Measurements from ENCODE around the gene LINC01488. TPM values are rescaled to one million over a fixed set of nuclear protein-coding genes. Genes with fewer than 3 reads are reported as not detected.

Gene LINC01488
- total RNA-seq, 1 experiment from 2014 or later = not detected

DNA sequence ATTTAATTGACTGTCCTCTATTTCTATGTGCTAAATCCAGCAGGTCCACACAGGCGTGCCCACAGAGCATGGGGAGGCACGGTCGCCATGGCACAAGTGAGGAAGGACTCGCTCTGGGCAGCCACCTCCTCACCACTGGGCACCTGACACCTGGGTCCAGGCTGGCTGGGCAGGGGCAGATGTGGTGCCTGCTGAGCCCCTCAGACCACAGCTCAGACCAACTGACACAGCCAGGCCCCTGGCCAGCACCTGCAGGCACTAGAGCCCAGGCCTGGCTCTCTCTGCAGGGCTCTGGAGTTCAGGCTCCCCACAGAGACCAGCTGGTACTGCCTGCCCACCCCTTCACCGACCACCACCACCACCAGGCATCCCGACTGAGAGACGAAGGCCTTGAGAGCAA, 27.9 kb downstream of the LINC01488 start:
- H3K36me3 ChIP-seq (ENCODE audit: low read depth) = no peaks in the 10 kb centered on the region
- ChIA-PET CTCF (no interaction called here), POLR2A (ENCODE audit: unreplicated experiment) (no interaction called here)
- no peak overlapping the region for H3K4me3 ChIP-seq
- peaks cover 6% of the 10 kb centered on the region; the same call in 1 of the 2 replicates for H3K27me3 ChIP-seq (ENCODE audit: insufficient read depth, low read depth)
- peaks cover 7% of the 10 kb centered on the region; the same call in 1 of the 2 replicates for H3K4me1 ChIP-seq (replicated peaks; ENCODE audit: insufficient read depth)
- H4K20me1 ChIP-seq (ENCODE audit: insufficient read depth) = no peaks in the 10 kb centered on the region
- H3K79me2 ChIP-seq (ENCODE audit: low read depth) = no peaks in the 10 kb centered on the region
- TF ChIP-seq EZH2 (IDR thresholded peaks at IDR 0.05; ENCODE audit: low read depth) = no peak
- TF ChIP-seq, protein P1, sequence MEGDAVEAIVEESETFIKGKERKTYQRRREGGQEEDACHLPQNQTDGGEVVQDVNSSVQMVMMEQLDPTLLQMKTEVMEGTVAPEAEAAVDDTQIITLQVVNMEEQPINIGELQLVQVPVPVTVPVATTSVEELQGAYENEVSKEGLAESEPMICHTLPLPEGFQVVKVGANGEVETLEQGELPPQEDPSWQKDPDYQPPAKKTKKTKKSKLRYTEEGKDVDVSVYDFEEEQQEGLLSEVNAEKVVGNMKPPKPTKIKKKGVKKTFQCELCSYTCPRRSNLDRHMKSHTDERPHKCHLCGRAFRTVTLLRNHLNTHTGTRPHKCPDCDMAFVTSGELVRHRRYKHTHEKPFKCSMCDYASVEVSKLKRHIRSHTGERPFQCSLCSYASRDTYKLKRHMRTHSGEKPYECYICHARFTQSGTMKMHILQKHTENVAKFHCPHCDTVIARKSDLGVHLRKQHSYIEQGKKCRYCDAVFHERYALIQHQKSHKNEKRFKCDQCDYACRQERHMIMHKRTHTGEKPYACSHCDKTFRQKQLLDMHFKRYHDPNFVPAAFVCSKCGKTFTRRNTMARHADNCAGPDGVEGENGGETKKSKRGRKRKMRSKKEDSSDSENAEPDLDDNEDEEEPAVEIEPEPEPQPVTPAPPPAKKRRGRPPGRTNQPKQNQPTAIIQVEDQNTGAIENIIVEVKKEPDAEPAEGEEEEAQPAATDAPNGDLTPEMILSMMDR (conservative IDR thresholded peaks at IDR 0.05) = no peak
- no peaks in the 10 kb centered on the region for H3K9me2 ChIP-seq (ENCODE audit: insufficient read depth)
- H2AFZ ChIP-seq = no peak overlapping the region
- no peak overlapping the region for H3K27ac ChIP-seq
- DNase-seq = no peak
- intact Hi-C loops (cut with micrococcal nuclease; ENCODE audit: unreplicated experiment) = no loop called here
- no peak overlapping the region for H3K4me2 ChIP-seq
- no TSS peak for BruUV-seq (replicated peaks)
- 0 out of 2 replicates have a peak, but pooled peaks cover 6% of the 10 kb centered on the region for H3K9me3 ChIP-seq (ENCODE audit: insufficient read depth, low read depth)
- H3F3A ChIP-seq (ENCODE audit: insufficient read depth, low read depth) = no peaks in the 10 kb centered on the region

DNA sequence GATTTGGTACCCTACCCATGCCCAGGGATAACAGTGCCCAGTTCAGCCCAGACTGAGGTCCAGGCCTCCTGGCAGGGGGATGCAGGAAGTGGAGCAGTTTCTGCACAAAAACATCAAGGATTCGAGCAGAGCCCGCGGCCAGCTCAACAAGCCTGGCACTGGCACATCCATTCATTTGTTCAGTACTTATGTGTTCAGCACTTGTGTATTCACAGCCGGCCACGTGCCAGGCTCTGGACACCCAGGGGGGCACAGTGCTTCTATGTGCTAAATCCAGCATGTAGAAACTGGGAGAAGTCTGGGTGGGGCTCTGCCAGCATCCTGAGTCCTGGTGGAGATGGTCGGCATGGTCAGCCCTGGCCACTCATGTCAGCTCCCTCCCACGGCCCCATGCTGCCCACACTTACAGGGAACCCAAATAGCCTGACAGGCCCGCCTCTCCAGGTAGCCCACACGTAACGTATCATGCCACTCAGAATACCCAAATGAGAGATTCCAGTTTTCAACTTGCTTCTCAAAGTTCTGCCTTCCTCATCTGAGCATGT, 28.5 kb downstream of the LINC01488 start:
- BruUV-seq (replicated peaks) = no TSS peak
- Histone ChIP-seq H3K27me3 (ENCODE audit: insufficient read depth, low read depth) (peaks cover 6% of the 10 kb centered on the region; the same call in 1 of the 2 replicates), H3K27ac (no peak overlapping the region), H3K4me2 (no peak overlapping the region), H3K9me2 (ENCODE audit: insufficient read depth) (no peaks in the 10 kb centered on the region), H3K4me3 (no peak overlapping the region), H3F3A (ENCODE audit: insufficient read depth, low read depth) (no peaks in the 10 kb centered on the region), H2AFZ (no peak overlapping the region), H4K20me1 (ENCODE audit: insufficient read depth) (no peaks in the 10 kb centered on the region), H3K4me1 (replicated peaks; ENCODE audit: insufficient read depth) (peaks cover 7% of the 10 kb centered on the region; the same call in 1 of the 2 replicates), H3K79me2 (ENCODE audit: low read depth) (no peaks in the 10 kb centered on the region), H3K9me3 (ENCODE audit: insufficient read depth, low read depth) (0 out of 2 replicates have a peak, but pooled peaks cover 6% of the 10 kb centered on the region), H3K36me3 (ENCODE audit: low read depth) (no peaks in the 10 kb centered on the region)
- DNase-seq = no peak
- ChIA-PET POLR2A (ENCODE audit: unreplicated experiment) (no interaction called here), CTCF (interaction anchor here (0.7 kb wide), 1 partner anchor 212 kb away, joined by 4 read pairs; no protein-coding TSS in a partner anchor)
- no peak for TF ChIP-seq EZH2 (IDR thresholded peaks at IDR 0.05; ENCODE audit: low read depth)
- TF ChIP-seq, protein P1 (conservative IDR thresholded peaks at IDR 0.05) = no peak
- intact Hi-C loops (cut with micrococcal nuclease; ENCODE audit: unreplicated experiment) = no loop called here

DNA sequence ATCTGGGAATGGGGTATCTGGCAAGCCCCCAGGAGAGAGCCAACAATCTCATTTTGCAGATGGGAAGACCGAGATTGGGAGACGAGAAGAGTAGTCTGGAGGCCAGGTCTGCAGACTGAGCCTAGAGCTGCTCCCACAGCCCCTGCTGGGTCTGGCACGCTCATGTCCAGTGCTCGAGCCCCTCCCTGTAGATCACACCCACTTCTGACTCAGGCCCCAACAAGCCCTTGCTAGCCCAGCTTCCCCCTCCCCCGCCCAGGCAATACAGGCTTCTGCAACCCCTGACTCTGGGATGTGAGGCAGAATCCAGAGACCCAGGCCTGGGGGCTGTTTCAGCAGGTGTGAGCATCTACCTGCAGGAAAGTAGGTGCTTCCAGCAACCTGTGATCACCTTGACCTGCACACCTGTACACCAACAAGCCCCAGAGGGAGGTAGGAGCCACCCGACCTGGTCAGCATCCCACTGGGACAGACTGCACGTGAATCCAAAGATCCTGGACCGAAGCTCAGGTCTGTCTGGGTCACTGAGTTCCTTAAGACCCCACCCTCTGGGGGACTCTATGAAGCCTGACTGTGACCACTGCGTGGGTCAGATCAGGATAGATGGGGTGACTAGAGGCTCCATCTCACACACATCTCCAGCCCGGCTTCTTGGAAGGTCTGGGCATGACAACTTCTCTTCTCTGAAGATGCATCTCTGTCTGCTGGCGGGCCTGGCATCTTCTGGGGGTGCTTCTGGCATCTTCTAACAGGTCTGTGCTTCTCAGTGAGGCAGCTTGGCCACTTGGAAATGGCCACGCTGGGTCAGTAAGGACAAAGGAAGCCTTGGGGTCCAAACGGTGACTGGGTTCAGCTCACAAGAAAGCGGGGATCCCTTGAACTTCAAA, 29.3 kb downstream of the LINC01488 start:
- no peaks in the 10 kb centered on the region for H3F3A ChIP-seq (ENCODE audit: insufficient read depth, low read depth)
- no TSS peak for BruUV-seq (replicated peaks)
- H3K4me3 ChIP-seq = no peak overlapping the region
- ChIA-PET CTCF (interaction anchor here (0.7 kb wide), 1 partner anchor 213 kb away, joined by 4 read pairs; no protein-coding TSS in a partner anchor), POLR2A (ENCODE audit: unreplicated experiment) (no interaction called here)
- no peak for TF ChIP-seq EZH2 (IDR thresholded peaks at IDR 0.05; ENCODE audit: low read depth)
- TF ChIP-seq, protein P1 (conservative IDR thresholded peaks at IDR 0.05) = no peak
- H3K4me2 ChIP-seq = no peak overlapping the region
- H3K27ac ChIP-seq = no peak overlapping the region
- H2AFZ ChIP-seq = no peak overlapping the region
- DNase-seq = peak in 1 of 2 experiments; percentile 70
- H3K27me3 ChIP-seq (ENCODE audit: insufficient read depth, low read depth) = peaks cover 6% of the 10 kb centered on the region; the same call in 1 of the 2 replicates
- H4K20me1 ChIP-seq (ENCODE audit: insufficient read depth) = no peaks in the 10 kb centered on the region
- no peaks in the 10 kb centered on the region for H3K9me2 ChIP-seq (ENCODE audit: insufficient read depth)
- H3K79me2 ChIP-seq (ENCODE audit: low read depth) = no peaks in the 10 kb centered on the region
- intact Hi-C loops (cut with micrococcal nuclease; ENCODE audit: unreplicated experiment) = no loop called here
- 0 out of 2 replicates have a peak, but pooled peaks cover 6% of the 10 kb centered on the region for H3K9me3 ChIP-seq (ENCODE audit: insufficient read depth, low read depth)
- H3K4me1 ChIP-seq (replicated peaks; ENCODE audit: insufficient read depth) = peaks cover 7% of the 10 kb centered on the region; the same call in 1 of the 2 replicates
- no peaks in the 10 kb centered on the region for H3K36me3 ChIP-seq (ENCODE audit: low read depth)

Data from PC-9 (cell line).